Measurements from ENCODE around the gene PHEX.

GRCh38 chrX:22040184-22040583 lies 8.1 kb downstream of the PHEX start:
- TF ChIP-seq POLR2AphosphoS5 (IDR thresholded peaks at IDR 0.05): no peak
- TF ChIP-seq EP300 (IDR thresholded peaks at IDR 0.05): no peak

Measured in esophagus muscularis mucosa (tissue), 3 donors.